Kidney (tissue), 14 donors: ENCODE measurements around the gene PPP6C. TPM values are rescaled to one million over a fixed set of nuclear protein-coding genes. Genes with fewer than 3 reads are reported as not detected.
"Not testable (repeated sequence)": the region's sequence is repeated elsewhere in the genome, so short reads cannot be mapped to it uniquely, and the experiment has no call there.

Source experiments
- DNase-seq, 5 donors: peaks; one replicate each; pipeline ENCODE4 v3.0.0-alpha.2; 2013 to 2020
- FAIRE-seq: peaks from 2 replicates; lab custom pipeline; 2012; peaks lifted over from hg19 to GRCh38; lab: Jason Lieb, UNC
- H3K27ac ChIP-seq, 2 donors: one replicate each; pipeline ENCODE4 v1.7.0; 2013; ENCODE audit warnings: low read depth in 2 of 2, low read length in 2 of 2, inconsistent platforms in 1 of 2
- H3K27me3 ChIP-seq: one replicate; pipeline ENCODE4 v1.7.1; 2013; ENCODE audit warnings: low read length, inconsistent platforms; ENCODE audit not compliant: control insufficient read depth, insufficient read depth
- H3K36me3 ChIP-seq, 3 donors: one replicate each; pipeline versions ENCODE4 v1.7.0 to v1.7.1; 2013; ENCODE audit warnings: low read length in 3 of 3, control low read depth in 1 of 3, inconsistent platforms in 1 of 3; ENCODE audit not compliant: insufficient read depth in 3 of 3, control insufficient read depth in 2 of 3
- H3K4me1 ChIP-seq, 3 donors: one replicate each; pipeline versions ENCODE4 v1.7.0 to v1.7.1; 2013; ENCODE audit warnings: low read length in 3 of 3, inconsistent platforms in 1 of 3, low read depth in 1 of 3; ENCODE audit not compliant: control insufficient read depth in 2 of 3, insufficient read depth in 2 of 3
- H3K4me3 ChIP-seq, 3 donors: one replicate each; pipeline versions ENCODE4 v1.7.0 to v1.8.1; 2013; ENCODE audit warnings: low read length in 3 of 3, control low read depth in 1 of 3, inconsistent platforms in 1 of 3
- H3K9ac ChIP-seq, 3 donors: one replicate each; pipeline versions ENCODE4 v1.7.0 to v1.7.1; 2013; ENCODE audit warnings: low read length in 3 of 3, control low read depth in 1 of 3, inconsistent platforms in 1 of 3
- H3K9me3 ChIP-seq, 3 donors: one replicate each; pipeline versions ENCODE4 v1.7.0 to v1.7.1; 2013; ENCODE audit warnings: low read length in 3 of 3, control low read depth in 1 of 3, inconsistent platforms in 1 of 3; ENCODE audit not compliant: control insufficient read depth in 2 of 3, insufficient read depth in 1 of 3
- intact Hi-C: fragments of 100-400 bp; cut with DNase I; formaldehyde crosslinking; loops from one replicate; pipeline ENCODE4 v1.11.1; 2022
- polyA plus RNA-seq: library from polyadenylated mRNA; stranded (reverse); fragments of 350-450 nt; fragmentation: Illumina TruSeq; extraction: RNeasy Lipid Tissue Mini Kit (QIAGEN cat#74804); gene quantifications from one replicate; pipeline ENCODE4 v1.2.3, GENCODE V29; 2014; ENCODE audit warnings: low read depth, low replicate concordance; ENCODE audit not compliant: insufficient read depth
- total RNA-seq: library from RNA; stranded (reverse); fragmentation: NEBNext Ultra II Directional; extraction: Animal tissue kit (Norgen Biotek cat#: 25700); gene quantifications from one replicate; pipeline ENCODE4 v1.2.1, GENCODE V29; 2021
- TF ChIP-seq, protein P1 (sequence below): IDR thresholded peaks from 3 replicates; pipeline ENCODE4 v1.5.1; 2012; ENCODE audit warnings: mild to moderate bottlenecking, moderate library complexity, borderline replicate concordance; ENCODE audit not compliant: insufficient read depth; ENCODE audit errors: extremely low read depth
- donor health status: control.
- donor health status: control.
- donor health status: control.
- donor health status: control.
- donor health status: control.
- donor health status: DM: yes; HTN: yes; CAD: no.
- donor health status: Normal renal cell carcinoma (clear cell type).

The PPP6C gene
- total and polyA plus RNA-seq, 2 donors from 2014 or later, result 30.4 to 43.9 TPM

DNA sequence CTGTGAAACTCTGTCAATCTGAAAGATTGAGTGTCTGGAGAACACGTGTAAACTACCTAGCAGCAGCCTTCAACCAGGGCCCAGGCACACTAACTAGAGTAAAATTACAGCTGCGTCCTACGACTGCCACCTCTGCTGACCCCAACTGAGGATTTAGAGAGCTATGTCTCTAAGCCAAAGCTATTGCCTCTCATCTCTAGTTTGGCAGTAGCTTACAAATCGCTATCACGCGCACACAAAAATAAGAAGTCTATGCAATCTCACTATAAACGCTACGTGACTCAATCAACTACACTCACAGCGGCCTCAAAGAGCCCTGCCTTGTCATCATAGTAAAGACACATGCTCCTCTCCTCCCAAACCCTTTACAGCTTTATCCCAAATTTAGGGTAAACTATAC is 8.7 kb downstream of the PPP6C start:
- no peaks in the 10 kb centered on the region for H3K9me3 ChIP-seq
- DNase-seq (no peak), FAIRE-seq (no peak)
- H3K27me3 ChIP-seq, result no peaks in the 10 kb centered on the region
- no peak overlapping the region for H3K4me3 ChIP-seq
- H3K27ac ChIP-seq, result no peak overlapping the region
- no peaks in the 10 kb centered on the region for H3K36me3 ChIP-seq
- H3K4me1 ChIP-seq, result no peaks in the 10 kb centered on the region
- TF ChIP-seq, protein P1, sequence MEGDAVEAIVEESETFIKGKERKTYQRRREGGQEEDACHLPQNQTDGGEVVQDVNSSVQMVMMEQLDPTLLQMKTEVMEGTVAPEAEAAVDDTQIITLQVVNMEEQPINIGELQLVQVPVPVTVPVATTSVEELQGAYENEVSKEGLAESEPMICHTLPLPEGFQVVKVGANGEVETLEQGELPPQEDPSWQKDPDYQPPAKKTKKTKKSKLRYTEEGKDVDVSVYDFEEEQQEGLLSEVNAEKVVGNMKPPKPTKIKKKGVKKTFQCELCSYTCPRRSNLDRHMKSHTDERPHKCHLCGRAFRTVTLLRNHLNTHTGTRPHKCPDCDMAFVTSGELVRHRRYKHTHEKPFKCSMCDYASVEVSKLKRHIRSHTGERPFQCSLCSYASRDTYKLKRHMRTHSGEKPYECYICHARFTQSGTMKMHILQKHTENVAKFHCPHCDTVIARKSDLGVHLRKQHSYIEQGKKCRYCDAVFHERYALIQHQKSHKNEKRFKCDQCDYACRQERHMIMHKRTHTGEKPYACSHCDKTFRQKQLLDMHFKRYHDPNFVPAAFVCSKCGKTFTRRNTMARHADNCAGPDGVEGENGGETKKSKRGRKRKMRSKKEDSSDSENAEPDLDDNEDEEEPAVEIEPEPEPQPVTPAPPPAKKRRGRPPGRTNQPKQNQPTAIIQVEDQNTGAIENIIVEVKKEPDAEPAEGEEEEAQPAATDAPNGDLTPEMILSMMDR, result no peak
- intact Hi-C loops, result no loop called here
- H3K9ac ChIP-seq, result no peak overlapping the region

DNA sequence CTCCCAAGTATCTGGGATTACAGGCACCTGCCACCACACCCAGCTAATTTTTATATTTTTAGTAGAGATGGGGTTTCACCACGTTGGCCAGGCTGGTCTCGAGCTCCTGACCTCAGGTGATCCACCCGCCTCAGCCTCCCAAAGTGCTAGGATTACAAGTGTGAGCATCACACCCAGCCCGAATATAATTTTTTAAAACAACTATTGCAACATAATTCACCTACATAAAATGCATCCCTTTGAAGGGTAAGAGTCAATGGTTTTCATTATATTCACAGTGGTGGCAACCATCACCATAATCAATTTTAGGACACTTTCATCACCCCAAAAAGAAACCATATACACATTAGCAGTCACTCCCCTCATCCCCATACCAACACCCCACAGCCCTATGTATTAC is 9.8 kb downstream of the PPP6C start:
- H3K27ac ChIP-seq, H3K27me3 ChIP-seq, H3K9me3 ChIP-seq, FAIRE-seq, H3K4me3 ChIP-seq, H3K36me3 ChIP-seq, H3K9ac ChIP-seq, intact Hi-C loops, H3K4me1 ChIP-seq, DNase-seq: not testable (repeated sequence)

DNA sequence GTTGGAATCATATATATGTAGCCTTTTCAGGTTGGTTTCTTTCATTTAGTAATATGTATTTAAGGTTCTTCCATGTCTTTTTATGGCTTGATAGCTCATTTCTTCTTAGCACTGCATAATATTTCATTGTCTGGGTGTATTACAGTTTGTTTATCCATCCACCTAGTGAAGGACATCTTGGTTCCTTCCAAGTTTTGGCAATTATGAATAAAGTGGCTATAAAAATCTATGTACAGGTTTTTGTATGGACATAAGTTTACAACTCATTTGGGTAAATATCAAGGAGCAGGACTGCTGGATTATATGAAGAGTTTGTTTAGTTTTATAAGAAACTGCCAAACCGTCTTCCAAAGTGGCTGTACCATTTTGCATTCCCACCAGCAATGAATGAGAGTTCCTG is 11.7 kb downstream of the PPP6C start:
- Histone ChIP-seq H3K9me3 (no peaks in the 10 kb centered on the region), H3K36me3 (no peaks in the 10 kb centered on the region), H3K4me1 (no peaks in the 10 kb centered on the region), H3K27me3 (no peaks in the 10 kb centered on the region), H3K27ac (no peak overlapping the region), H3K4me3 (no peak overlapping the region), H3K9ac (no peak overlapping the region)
- FAIRE-seq, result no peak
- no peak for DNase-seq
- intact Hi-C loops, result no loop called here
- TF ChIP-seq, protein P1, result no peak

DNA sequence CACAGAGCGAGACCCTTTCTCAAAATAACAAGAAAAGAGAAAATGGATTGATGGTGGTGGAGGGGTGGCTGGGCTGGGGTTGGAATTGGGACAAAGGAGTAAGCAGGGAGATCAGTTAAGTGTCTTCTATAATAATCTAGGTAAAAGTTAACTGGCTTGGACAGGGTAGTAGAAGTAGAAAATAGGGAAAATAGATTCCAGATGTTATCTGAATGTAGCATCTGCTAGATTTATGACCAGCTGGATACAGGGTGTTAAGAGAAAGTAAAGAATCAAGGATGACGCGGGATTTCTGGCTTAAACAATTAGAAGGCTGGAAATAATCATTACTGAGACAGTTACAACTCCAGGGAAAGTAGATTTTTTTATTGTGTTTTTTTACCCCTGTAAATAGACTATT is 13.0 kb downstream of the PPP6C start:
- Histone ChIP-seq H3K9me3 (no peaks in the 10 kb centered on the region), H3K4me3 (no peak overlapping the region), H3K4me1 (peaks cover 0 to 4% (median 0%) of the 10 kb centered on the region in 3 donors), H3K27ac (no peak overlapping the region), H3K27me3 (no peaks in the 10 kb centered on the region), H3K36me3 (no peaks in the 10 kb centered on the region), H3K9ac (no peak overlapping the region)
- TF ChIP-seq, protein P1, result no peak
- intact Hi-C loops, result no loop called here
- peak in 1 of 5 donors; percentile 27 for DNase-seq
- FAIRE-seq, result no peak
